Upper lobe of right lung (tissue), 1 donor: ENCODE results near the gene RAB7B. TPM values are rescaled to one million over a fixed set of nuclear protein-coding genes. Genes with fewer than 3 reads are reported as not detected.

Experiments used
- ATAC-seq: fragments of 200-7000 bp; cut with Tn5 transposase; one replicate; pipeline ENCODE4 v1.9.1; 2020; ENCODE audit warnings: mild to moderate bottlenecking, moderate library complexity
- DNase-seq: peaks from one replicate; pipeline ENCODE4 v3.0.0-alpha.2; 2020
- H3K27ac ChIP-seq: fragments of 200-600 bp; one replicate; pipeline ENCODE4 v1.8.0; 2022
- H3K27me3 ChIP-seq: fragments of 200-600 bp; one replicate; pipeline ENCODE4 v1.8.0; 2022; ENCODE audit warnings: mild to moderate bottlenecking
- H3K36me3 ChIP-seq: fragments of 200-600 bp; one replicate; pipeline ENCODE4 v1.8.0; 2022
- H3K4me1 ChIP-seq: fragments of 200-600 bp; one replicate; pipeline ENCODE4 v1.8.0; 2022
- H3K4me3 ChIP-seq: fragments of 200-600 bp; one replicate; pipeline ENCODE4 v1.8.0; 2022; ENCODE audit warnings: mild to moderate bottlenecking
- H3K9me3 ChIP-seq: fragments of 200-600 bp; one replicate; pipeline ENCODE4 v1.8.0; 2022
- intact Hi-C: fragments of 100-400 bp; cut with DNase I; formaldehyde crosslinking; loops from one replicate; pipeline ENCODE4 v1.11.0; 2022
- total RNA-seq: library from RNA; stranded (reverse); fragmentation: NEBNext Ultra II Directional; extraction: Animal tissue kit (Norgen Biotek cat#: 25700); gene quantifications from one replicate; pipeline ENCODE4 v1.2.1, GENCODE V29; 2021
- TF ChIP-seq, protein P1 (sequence below): fragments of 200-600 bp; IDR thresholded peaks from one replicate; pipeline ENCODE4 v1.8.0; 2022; ENCODE audit warnings: antibody characterized with exemption
- donor health status: DM: no; HTN: yes; CAD: no; lungs with severe emphysema.

The RAB7B gene
- total RNA-seq, 1 donor from 2014 or later, result 7.0 TPM

DNA sequence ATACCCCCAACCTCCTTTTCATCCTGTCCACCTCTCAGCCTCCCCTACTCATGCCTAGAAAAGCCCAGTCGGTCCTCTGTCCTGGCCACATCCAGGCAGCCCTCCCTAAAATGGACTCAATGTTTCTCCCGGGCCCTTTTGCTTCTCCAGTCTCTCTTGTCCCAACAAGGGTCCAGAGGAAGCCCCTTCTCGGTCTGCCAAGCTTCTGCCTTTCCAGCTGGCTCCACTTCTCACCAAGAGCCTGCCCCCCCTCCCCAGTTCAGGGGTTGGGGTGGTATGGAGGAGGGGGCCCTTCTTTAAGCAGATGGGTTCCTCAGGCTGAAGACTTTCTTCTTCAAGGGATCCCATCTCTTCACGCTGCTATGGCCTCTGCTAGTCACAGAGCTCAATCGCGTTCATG lies 23.9 kb downstream of the RAB7B start:
- intact Hi-C loops, result loop anchor here (5.0 kb wide), 2 partner anchors 62 to 182 kb away; no protein-coding TSS in a partner anchor
- Histone ChIP-seq H3K9me3 (no peaks in the 10 kb centered on the region), H3K36me3 (no peaks in the 10 kb centered on the region), H3K4me1 (peaks cover 10% of the 10 kb centered on the region), H3K4me3 (no peak overlapping the region), H3K27ac (no peak overlapping the region), H3K27me3 (no peaks in the 10 kb centered on the region)
- no peak for ATAC-seq
- TF ChIP-seq, protein P1, sequence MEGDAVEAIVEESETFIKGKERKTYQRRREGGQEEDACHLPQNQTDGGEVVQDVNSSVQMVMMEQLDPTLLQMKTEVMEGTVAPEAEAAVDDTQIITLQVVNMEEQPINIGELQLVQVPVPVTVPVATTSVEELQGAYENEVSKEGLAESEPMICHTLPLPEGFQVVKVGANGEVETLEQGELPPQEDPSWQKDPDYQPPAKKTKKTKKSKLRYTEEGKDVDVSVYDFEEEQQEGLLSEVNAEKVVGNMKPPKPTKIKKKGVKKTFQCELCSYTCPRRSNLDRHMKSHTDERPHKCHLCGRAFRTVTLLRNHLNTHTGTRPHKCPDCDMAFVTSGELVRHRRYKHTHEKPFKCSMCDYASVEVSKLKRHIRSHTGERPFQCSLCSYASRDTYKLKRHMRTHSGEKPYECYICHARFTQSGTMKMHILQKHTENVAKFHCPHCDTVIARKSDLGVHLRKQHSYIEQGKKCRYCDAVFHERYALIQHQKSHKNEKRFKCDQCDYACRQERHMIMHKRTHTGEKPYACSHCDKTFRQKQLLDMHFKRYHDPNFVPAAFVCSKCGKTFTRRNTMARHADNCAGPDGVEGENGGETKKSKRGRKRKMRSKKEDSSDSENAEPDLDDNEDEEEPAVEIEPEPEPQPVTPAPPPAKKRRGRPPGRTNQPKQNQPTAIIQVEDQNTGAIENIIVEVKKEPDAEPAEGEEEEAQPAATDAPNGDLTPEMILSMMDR, result no peak
- peak; percentile 42 for DNase-seq

DNA sequence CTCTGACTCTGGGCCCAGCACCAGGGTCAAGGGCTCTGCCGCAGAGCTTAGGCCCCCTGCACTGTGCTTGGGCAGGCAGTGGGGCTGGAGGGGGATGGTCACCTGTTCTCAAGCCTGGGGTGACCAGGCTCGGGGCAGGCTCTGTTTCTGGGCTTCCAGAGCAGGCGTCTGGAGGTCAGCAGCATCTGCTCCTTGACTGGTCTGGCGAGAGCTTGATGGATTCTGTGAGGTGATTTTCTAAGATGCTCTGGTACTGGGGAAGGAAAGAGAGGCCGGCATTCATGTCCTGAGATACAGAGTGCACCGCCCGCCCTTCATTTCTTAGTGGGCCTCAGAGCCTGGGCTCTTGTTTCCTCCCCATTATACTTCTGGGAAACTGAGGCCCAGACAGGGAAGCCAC lies 24.5 kb downstream of the RAB7B start:
- H3K36me3 ChIP-seq, result no peaks in the 10 kb centered on the region
- peak; percentile 48 for DNase-seq
- ATAC-seq, result no peak
- H3K4me3 ChIP-seq, result no peak overlapping the region
- H3K27me3 ChIP-seq, result no peaks in the 10 kb centered on the region
- no peak overlapping the region for H3K27ac ChIP-seq
- H3K4me1 ChIP-seq, result peaks cover 10% of the 10 kb centered on the region
- H3K9me3 ChIP-seq, result no peaks in the 10 kb centered on the region
- intact Hi-C loops, result loop anchor here (5.0 kb wide), 2 partner anchors 61 to 181 kb away; no protein-coding TSS in a partner anchor
- TF ChIP-seq, protein P1, result no peak

DNA sequence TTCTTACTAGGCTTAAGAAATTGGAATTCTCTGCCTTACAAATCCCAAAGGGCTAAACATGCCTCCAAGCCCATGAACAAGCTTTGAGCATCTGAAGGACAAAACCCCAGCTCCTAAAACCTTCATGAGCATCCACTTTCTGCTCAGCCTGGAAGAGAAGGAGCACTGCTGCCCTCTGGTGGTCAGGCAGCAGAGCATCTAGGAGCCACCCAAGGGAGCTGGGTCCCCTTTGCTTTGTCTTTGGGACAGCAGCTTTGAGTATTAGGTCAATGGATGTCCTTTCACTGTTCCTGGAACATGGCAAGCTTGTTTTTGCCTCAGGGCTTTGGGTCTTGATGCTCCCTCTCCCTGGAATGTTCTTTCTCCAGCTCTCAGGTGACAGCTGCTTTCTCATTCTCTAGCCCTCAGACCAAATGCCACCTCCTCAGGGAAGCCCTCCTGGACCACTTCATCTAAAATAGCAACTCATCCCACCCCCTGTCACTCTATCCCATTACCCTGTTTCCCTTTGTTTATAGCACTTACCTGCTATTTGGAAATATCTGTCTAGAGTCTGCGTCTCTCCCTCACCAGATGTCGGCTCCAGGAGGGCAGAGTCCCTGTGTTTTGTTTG lies 25.7 kb downstream of the RAB7B start:
- TF ChIP-seq, protein P1, result peak; percentile 98
- intact Hi-C loops, result loop anchor here (5.0 kb wide), 2 partner anchors 60 to 180 kb away; no protein-coding TSS in a partner anchor
- no peak overlapping the region for H3K27ac ChIP-seq
- no peaks in the 10 kb centered on the region for H3K36me3 ChIP-seq
- no peak overlapping the region for H3K4me3 ChIP-seq
- H3K9me3 ChIP-seq, result no peaks in the 10 kb centered on the region
- H3K27me3 ChIP-seq, result no peaks in the 10 kb centered on the region
- DNase-seq (peak; percentile 84), ATAC-seq (peak; percentile 85)
- peaks cover 10% of the 10 kb centered on the region for H3K4me1 ChIP-seq

DNA sequence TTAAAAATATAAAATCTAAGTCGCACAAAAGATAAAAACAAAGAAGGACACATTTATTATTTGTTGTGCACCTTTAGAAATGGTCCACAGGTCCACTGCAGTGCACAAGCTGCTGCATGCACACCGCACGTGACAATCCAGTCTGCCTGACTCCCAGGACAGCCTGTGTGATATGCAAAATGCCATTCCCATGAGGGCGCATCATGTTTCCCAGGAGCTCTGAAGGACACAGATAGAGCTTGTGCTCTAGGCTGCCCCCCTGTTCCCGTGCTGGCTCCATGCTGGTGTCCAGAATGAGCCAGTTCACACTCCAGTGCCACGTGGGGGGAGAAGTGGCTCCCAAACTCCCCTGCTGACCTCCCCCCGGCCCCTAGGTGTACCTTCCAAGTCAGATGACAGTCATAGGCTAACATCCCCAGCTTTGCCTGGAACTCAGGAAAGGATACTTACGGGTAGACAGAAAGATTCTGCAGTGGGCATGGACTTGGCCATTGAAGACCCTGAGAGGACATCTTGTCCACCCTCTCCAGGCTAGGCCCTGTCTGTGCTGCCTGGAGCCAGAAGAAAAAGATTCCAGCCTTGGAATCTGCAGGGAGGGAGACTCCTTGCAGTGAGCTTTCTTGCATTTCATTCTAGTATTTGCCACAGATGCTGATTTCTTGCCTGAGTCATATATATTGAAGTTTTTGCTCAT lies 26.3 kb downstream of the RAB7B start:
- ATAC-seq (no peak), DNase-seq (peak; percentile 47)
- Histone ChIP-seq H3K27ac (no peak overlapping the region), H3K36me3 (no peaks in the 10 kb centered on the region), H3K4me3 (no peak overlapping the region), H3K27me3 (no peaks in the 10 kb centered on the region), H3K9me3 (no peaks in the 10 kb centered on the region), H3K4me1 (peaks cover 10% of the 10 kb centered on the region)
- intact Hi-C loops, result loop anchor here (5.0 kb wide), 2 partner anchors 60 to 180 kb away; no protein-coding TSS in a partner anchor
- TF ChIP-seq, protein P1, result no peak

DNA sequence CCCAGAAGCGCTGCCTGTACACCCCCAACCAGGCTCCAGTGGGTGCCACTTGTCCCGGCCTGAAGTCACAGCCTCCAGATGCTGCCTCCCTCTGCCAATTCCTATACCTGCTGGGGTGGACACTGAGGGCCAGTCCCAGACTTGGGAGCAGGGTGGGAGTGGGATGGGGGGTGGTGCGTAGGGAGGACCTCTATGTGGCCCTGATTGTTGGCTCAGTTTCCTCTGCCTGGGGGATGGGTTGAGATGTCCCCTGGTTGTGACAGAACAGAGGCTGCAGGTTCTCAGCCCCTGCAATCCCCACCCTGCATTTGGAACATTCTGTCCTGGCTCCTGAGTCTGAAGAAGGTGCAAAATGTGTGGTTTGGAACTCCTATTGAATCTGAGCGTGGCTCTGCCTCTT lies 27.2 kb downstream of the RAB7B start:
- Histone ChIP-seq H3K27me3 (no peaks in the 10 kb centered on the region), H3K9me3 (no peaks in the 10 kb centered on the region), H3K36me3 (no peaks in the 10 kb centered on the region), H3K4me1 (peaks cover 10% of the 10 kb centered on the region), H3K27ac (no peak overlapping the region), H3K4me3 (no peak overlapping the region)
- ATAC-seq, result no peak
- DNase-seq, result no peak
- TF ChIP-seq, protein P1, result no peak
- intact Hi-C loops, result loop anchor here (5.0 kb wide), 2 partner anchors 59 to 179 kb away; no protein-coding TSS in a partner anchor
